HFF-Myc (cell line): ENCODE data around the gene PCP2.
A peak's percentile ranks its signal among the peaks of the same experiment; 100 is the strongest.

ENCODE experiments used
- DNase-seq: peaks from one replicate; pipeline ENCODE4 v3.0.0-alpha.2; 2011; ENCODE audit warnings: low read depth; ENCODE audit errors: extremely low read depth
- H3K4me3 ChIP-seq: replicated peaks from 2 replicates; pipeline ENCODE4 v1.5.1; 2011; ENCODE audit warnings: low read depth, mild to moderate bottlenecking, control low read depth, low read length
- CTCF ChIP-seq: IDR thresholded peaks from 2 replicates; pipeline ENCODE4 v1.5.1; 2012; ENCODE audit warnings: mild to moderate bottlenecking, low read depth, low read length, control low read depth; ENCODE audit errors: missing control alignments

The PCP2 gene

GRCh38 chr19:7661744-7662538 lies 28.4 kb upstream of the PCP2 start:
- TF ChIP-seq CTCF = no peak
- no peak overlapping the region for H3K4me3 ChIP-seq
- DNase-seq = no peak

DNA sequence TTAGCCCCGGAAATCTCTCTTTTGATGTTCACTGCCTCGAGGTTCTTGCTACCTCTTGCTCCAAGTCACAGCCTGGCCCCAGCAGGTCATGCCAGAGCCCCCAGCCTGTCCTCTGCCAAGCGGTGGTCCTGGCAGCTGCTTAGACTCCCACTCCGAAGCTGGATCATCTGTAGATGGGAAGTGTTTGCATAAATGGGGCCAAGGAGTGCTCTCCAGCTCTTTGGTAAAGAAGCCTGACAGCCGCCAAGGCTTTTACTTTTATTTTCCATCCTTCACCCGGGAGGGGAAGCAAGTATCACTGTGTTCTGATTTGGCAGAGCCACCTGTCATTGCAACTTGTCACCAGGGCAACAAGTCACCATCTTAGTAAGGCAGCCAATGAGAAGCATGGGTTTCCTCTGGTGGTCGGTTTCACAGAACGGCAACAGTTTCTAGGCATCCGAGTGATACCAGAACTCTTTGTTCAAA lies 24.7 kb upstream of the PCP2 start:
- no peak overlapping the region for H3K4me3 ChIP-seq
- DNase-seq = no peak
- no peak for TF ChIP-seq CTCF

DNA sequence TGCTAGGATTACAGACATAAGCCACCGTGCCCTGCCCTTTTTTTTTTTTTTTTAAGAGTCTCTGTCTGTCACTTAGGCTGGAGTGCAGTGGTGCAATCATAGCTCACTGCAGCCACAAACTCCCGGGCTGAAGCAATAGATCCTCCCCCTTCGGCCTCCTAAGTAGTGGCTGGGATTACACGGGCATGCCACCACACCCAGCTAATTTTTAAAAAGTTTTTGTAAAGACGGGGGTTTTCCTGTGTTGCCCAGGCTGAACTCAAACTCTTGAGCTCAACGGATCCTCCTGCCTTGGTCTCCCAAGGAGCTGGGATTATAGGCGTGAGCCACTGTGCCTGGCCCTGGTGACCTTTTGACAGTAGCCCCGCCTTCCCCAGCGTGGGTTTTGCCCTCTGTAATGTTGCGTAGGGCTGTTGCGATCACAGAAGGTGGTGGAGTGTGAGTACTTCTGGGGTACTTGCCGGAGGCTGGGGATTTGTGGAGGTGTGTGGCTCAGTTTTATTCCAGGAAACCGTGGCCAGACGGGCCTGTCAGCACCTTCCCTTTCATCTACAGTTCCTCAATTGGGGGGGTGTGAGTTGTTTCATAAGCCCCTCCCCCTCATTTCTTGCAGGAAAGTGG lies 23.7 kb upstream of the PCP2 start:
- no peak for TF ChIP-seq CTCF
- no peak overlapping the region for H3K4me3 ChIP-seq

DNA sequence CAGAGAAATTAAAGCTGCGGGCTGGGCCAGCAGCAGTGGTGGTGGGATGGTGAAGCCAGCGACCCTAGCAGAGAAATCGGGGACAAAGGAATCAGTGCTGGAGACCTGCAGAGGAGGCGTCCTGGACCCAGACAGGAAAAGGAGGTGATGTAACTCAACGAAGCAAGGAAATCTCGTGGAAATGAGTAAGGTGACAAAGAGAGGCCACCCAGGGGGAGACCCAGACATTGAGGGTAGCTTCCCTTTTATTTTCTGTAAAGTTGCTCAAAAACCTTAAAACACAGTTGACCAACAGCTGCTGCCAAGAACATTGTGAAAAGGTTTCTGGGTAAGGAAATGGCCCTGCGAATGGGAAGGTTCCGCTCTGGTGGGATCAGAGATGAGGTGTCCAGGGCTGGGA lies 22.1 kb upstream of the PCP2 start:
- no peak overlapping the region for H3K4me3 ChIP-seq
- TF ChIP-seq CTCF = no peak
- DNase-seq = no peak

More for the DNA sequence above, 23.7 kb upstream of the PCP2 start:
- no peak for DNase-seq

DNA sequence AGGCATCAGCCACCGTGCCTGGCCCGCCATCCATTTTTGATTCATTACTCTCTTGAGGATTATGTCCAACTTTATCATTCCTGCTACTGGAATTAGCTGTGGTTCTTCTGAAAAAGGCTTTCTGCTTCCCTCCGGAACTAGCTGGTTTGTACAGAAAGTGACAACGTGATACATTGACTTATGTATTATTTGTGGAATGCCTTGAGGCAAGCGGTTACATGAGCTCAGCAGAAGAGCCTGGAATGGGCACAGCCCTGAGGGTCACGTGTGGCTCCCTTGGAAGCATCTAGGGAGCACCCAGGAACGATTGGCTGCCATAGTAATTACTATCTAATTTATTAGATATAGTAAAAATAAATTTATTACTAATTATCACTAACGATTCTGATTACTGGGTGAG lies 20.9 kb upstream of the PCP2 start:
- no peak overlapping the region for H3K4me3 ChIP-seq
- DNase-seq = no peak

GRCh38 chr19:7652061-7652641 lies 18.6 kb upstream of the PCP2 start:
- DNase-seq = peak; percentile 55
- peak; percentile 97 for TF ChIP-seq CTCF
- H3K4me3 ChIP-seq = no peak overlapping the region

More for the DNA sequence above, 20.9 kb upstream of the PCP2 start:
- TF ChIP-seq CTCF = no peak
